Spleen (tissue), 13 donors: ENCODE results near the gene SNRPA1. TPM values are rescaled to one million over a fixed set of nuclear protein-coding genes. Genes with fewer than 3 reads are reported as not detected.

ENCODE experiments used
- DNase-seq: peaks from one replicate; pipeline ENCODE4 v3.0.0-alpha.2; 2020
- H3K27ac ChIP-seq, 8 donors: fragments of 200-600 bp; sonication (generic) in 7 of 8; 1 replicate in 4 of 8; 2 replicates in 4 of 8; pipeline versions ENCODE4 v1.5.0 to v1.8.0; 2016 to 2021; ENCODE audit warnings: inconsistent platforms in 4 of 8, mild to moderate bottlenecking in 4 of 8, moderate library complexity in 1 of 8
- H3K27me3 ChIP-seq, 7 donors: fragments of 200-600 bp; sonication (generic) in 6 of 7; replicated peaks in 1 of 7; 1 replicate in 4 of 7; 2 replicates in 3 of 7; pipeline versions ENCODE4 v1.5.0 to v1.8.0; 2016 to 2021; ENCODE audit warnings: inconsistent platforms in 3 of 7, mild to moderate bottlenecking in 1 of 7
- H3K36me3 ChIP-seq, 6 donors: fragments of 200-600 bp; sonication (generic) in 5 of 6; 1 replicate in 4 of 6; 2 replicates in 2 of 6; pipeline versions ENCODE4 v1.5.0 to v1.8.0; 2016 to 2021; ENCODE audit warnings: inconsistent platforms in 2 of 6
- H3K4me1 ChIP-seq, 6 donors: fragments of 200-600 bp; sonication (generic) in 5 of 6; 1 replicate in 3 of 6; 2 replicates in 3 of 6; pipeline versions ENCODE4 v1.5.0 to v1.8.0; 2016 to 2021; ENCODE audit warnings: inconsistent platforms in 3 of 6
- H3K4me3 ChIP-seq, 8 donors: fragments of 200-600 bp; sonication (generic) in 7 of 8; 1 replicate in 4 of 8; 2 replicates in 4 of 8; pipeline versions ENCODE4 v1.5.0 to v1.8.0; 2016 to 2021; ENCODE audit warnings: inconsistent platforms in 4 of 8, mild to moderate bottlenecking in 4 of 8, moderate library complexity in 2 of 8
- H3K9me3 ChIP-seq, 8 donors: fragments of 200-600 bp; sonication (generic) in 7 of 8; 1 replicate in 4 of 8; 2 replicates in 4 of 8; pipeline versions ENCODE4 v1.5.0 to v1.8.0; 2016 to 2021; ENCODE audit warnings: inconsistent platforms in 4 of 8
- CTCF ChIP-seq, 11 experiments: fragments of 200-600 bp in 7 of 11; fragments of 450-650 bp in 4 of 11; sonication (generic) in 4 of 11; IDR thresholded peaks in 8 of 11; conservative IDR thresholded peaks in 3 of 11; 1 replicate in 7 of 11; 2 replicates in 4 of 11; pipeline versions ENCODE4 v1.4.0 to v1.8.0; 2016 to 2021; ENCODE audit warnings: antibody characterized with exemption in 11 of 11, inconsistent platforms in 4 of 11, mild to moderate bottlenecking in 1 of 11
- POLR2A ChIP-seq, 3 donors: fragments of 450-650 bp; IDR thresholded peaks; one replicate each; pipeline ENCODE4 v1.5.1; 2017; ENCODE audit warnings: antibody characterized with exemption in 3 of 3, mild to moderate bottlenecking in 1 of 3
- POLR2AphosphoS5 ChIP-seq, 3 donors: sonication (generic); formaldehyde crosslinking; IDR thresholded peaks; one replicate each; pipeline ENCODE4 v1.5.1; 2017; ENCODE audit warnings: antibody characterized with exemption in 3 of 3
- WGBS, 5 donors: extraction: QIAGEN DNeasy Blood & Tissue Kit in 3 of 5; methylation state at CpG; one replicate each; pipeline versions ENCODE4 v1.1.5 to v1.1.7; 2013 to 2018; 5-methylcytosine and 5-hydroxymethylcytosine counted together
- intact Hi-C: fragments of 100-400 bp; cut with DNase I; formaldehyde crosslinking; loops from one replicate; pipeline ENCODE4 v1.15.0; 2023; ENCODE audit warnings: low total_unique reads
- long read RNA-seq, 2 donors: transcript quantifications; one replicate each; lab custom pipeline, GENCODE V29; 2026
- polyA plus RNA-seq, 3 donors: library from polyadenylated mRNA; stranded (reverse); fragments of 200-250 nt; gene quantifications; one replicate each; pipeline ENCODE4 v1.2.1, GENCODE V29; 2013
- total RNA-seq, 7 donors: library from RNA; depleted of rRNA in 3 of 7; stranded (reverse); fragments of >200 nt in 3 of 7; fragmentation: NEBNext Ultra II Directional in 4 of 7; extraction: Animal tissue kit (Norgen Biotek cat#: 25700) in 4 of 7; gene quantifications; one replicate each; pipeline versions ENCODE4 v1.1.0 to v1.2.1, GENCODE V29; 2016 to 2021
- donor health status: healthy with polysubstance abuse.
- donor health status: DM: no; HTN: no; CAD: no; lungs with moderate emphysema.
- donor health status: DM: no; HTN: no; CAD: no.
- donor health status: Bipolar disorder and iron deficiency.
- donor health status: healthy.
- donor health status: DM: no; HTN: no; CAD: no.
- donor health status: DM: yes; HTN: yes; CAD: no.

SNRPA1 gene
- 10 to 100 TPM; 56.2 to 85.4 (median 68.8) TPM for total RNA-seq
- polyA plus RNA-seq, result 10 to 100 TPM; 74.6 to 75.1 (median 74.7) TPM
- long read RNA-seq, donor 1, transcript SNRPA1-201 (9 exons, 1,055 nt), result major isoform, 16 of 67 reads
- long read RNA-seq, donor 1, partial matches to known transcripts, result 47 of 67 reads
- long read RNA-seq, donor 1, other reads (novel, unspliced or antisense), result 0 of 67 reads
- long read RNA-seq, donor 2, transcript SNRPA1-201 (9 exons, 1,055 nt), result major isoform, 14 of 45 reads
- long read RNA-seq, donor 2, partial matches to known transcripts, result 25 of 45 reads
- long read RNA-seq, donor 2, other reads (novel, unspliced or antisense), result 0 of 45 reads

DNA sequence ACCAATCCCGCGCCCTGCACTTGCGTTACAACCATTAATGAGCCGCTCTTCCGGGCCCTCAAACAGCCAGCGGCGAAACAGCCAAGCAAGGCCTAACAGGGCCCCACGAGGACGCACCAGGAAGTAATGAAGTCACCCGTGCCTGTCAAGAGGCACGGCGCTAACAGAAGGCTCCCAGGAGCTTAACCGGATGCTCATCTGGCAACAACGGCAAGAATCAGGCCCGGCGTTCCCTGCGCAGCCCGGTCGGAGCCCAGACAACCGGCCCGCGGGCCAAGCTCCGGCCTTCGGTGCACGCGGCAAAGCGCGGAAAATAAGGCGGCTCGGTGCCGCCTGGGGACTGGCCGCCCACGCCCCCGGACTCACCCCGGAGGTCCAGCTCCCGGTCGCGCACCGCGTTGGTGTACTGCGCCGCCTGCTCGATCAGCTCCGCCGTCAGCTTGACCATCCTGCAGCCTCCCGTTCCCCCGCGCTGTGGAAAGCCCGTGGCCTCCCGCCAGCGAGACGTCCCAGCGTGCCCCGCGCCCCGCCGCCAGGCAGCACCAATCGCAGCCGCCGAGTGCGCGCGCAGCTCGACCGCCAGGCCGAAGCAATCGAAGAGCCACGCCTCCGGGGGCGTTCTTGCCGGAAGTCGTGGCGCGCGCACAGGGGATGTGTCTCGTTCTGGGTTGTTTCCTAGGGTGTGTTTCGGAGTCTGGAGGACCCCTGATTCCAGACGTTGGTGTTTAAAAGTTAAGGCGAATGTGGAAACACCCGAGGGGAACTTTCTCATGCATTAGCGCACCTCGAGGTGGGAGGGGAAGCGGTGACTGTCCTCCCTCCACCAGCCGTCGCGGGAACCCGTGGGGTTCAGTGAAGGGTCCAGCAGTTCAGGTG lies at the start of gene SNRPA1:
Gene SNRPA1, minus strand, starts transcription at position 518 of the 876 bp plus-strand sequence. Its CDS starts 70 bp downstream, at position 448.
- WGBS, 5 donors, result 0 to 1% (median 0%) methylated on average over 53 to 87 of the region's 87 CpGs
- Histone ChIP-seq H3K4me1 (peaks cover 34 to 64% (median 43%) of the 10 kb centered on the region in 6 donors), H3K36me3 (peaks cover 0 to 28% (median 10%) of the 10 kb centered on the region in 6 donors), H3K27ac (peak within 1 kb of the TSS; percentile 85 to 98 (median 96)), H3K9me3 (no peaks in the 10 kb centered on the region), H3K4me3 (peak within 1 kb of the TSS; percentile 80 to 100 (median 95)), H3K27me3 (no peaks in the 10 kb centered on the region)
- peak; percentile 15 to 55 (median 35) for TF ChIP-seq POLR2A (IDR thresholded peaks at IDR 0.05)
- peak in 2 of 11 experiments; percentile 9 to 39 for TF ChIP-seq CTCF (IDR thresholded peaks at IDR 0.05 in 8 of 11, conservative IDR thresholded peaks at IDR 0.05 in 3 of 11)
- TF ChIP-seq POLR2AphosphoS5 (IDR thresholded peaks at IDR 0.05), result peak; percentile 97 to 99 (median 98)
- peak; percentile 100 for DNase-seq
- intact Hi-C loops, result loop anchor here (5.0 kb wide), 1 partner anchor 347 kb away; no protein-coding TSS in a partner anchor

DNA sequence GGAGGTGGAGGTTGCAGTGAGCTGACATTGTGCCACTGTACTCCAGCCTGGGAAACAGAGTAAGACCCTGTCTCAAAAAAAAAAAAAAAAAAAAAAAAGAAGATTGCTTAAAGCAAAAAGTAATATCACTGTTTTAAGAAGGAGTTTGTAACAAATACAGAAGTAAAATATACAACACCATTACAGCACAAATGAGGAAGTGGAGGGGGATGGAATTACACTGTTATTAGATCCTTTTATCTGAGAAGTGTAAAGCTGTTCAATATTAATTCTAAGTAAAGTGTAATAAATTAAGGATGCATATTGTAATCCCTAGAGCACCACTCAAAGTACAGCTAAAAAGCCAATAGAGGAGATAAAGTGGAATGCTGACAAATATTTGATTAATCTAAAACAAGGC lies 47.0 kb upstream of the SNRPA1 start:
- intact Hi-C loops, result no loop called here
- Histone ChIP-seq H3K36me3 (peaks cover 0 to 23% (median 0%) of the 10 kb centered on the region in 6 donors), H3K4me3 (no peak overlapping the region), H3K27ac (no peak overlapping the region), H3K9me3 (peaks cover 0 to 8% (median 0%) of the 10 kb centered on the region in 8 donors), H3K27me3 (peaks cover 0 to 37% (median 0%) of the 10 kb centered on the region in 7 donors), H3K4me1 (no peaks in the 10 kb centered on the region)
- TF ChIP-seq POLR2AphosphoS5 (IDR thresholded peaks at IDR 0.05) (no peak), CTCF (IDR thresholded peaks at IDR 0.05 in 8 of 11, conservative IDR thresholded peaks at IDR 0.05 in 3 of 11) (no peak), POLR2A (IDR thresholded peaks at IDR 0.05) (no peak)
- DNase-seq, result no peak

GRCh38 chr15:101338502-101339057 lies 43.5 kb upstream of the SNRPA1 start:
- intact Hi-C loops, result no loop called here
- 76 to 100% (median 90%) methylated on average over 1 of the region's 1 CpG for WGBS, 5 donors
- Histone ChIP-seq H3K9me3 (peaks cover 0 to 33% (median 19%) of the 10 kb centered on the region in 8 donors), H3K27me3 (peaks cover 0 to 30% (median 0%) of the 10 kb centered on the region in 7 donors), H3K4me3 (no peak overlapping the region), H3K27ac (no peak overlapping the region), H3K4me1 (peaks cover 0 to 16% (median 0%) of the 10 kb centered on the region in 6 donors), H3K36me3 (peaks cover 0 to 23% (median 0%) of the 10 kb centered on the region in 6 donors)
- DNase-seq, result no peak
- no peak for TF ChIP-seq CTCF (IDR thresholded peaks at IDR 0.05 in 8 of 11, conservative IDR thresholded peaks at IDR 0.05 in 3 of 11)
